Spleen (tissue), 7 donors: ENCODE data around the gene EML2.

Experiments used
- CTCF ChIP-seq, 11 experiments: fragments of 200-600 bp in 7 of 11; fragments of 450-650 bp in 4 of 11; sonication (generic) in 4 of 11; IDR thresholded peaks in 8 of 11; conservative IDR thresholded peaks in 3 of 11; 1 replicate in 7 of 11; 2 replicates in 4 of 11; pipeline versions ENCODE4 v1.4.0 to v1.8.0; 2016 to 2021; ENCODE audit warnings: antibody characterized with exemption in 11 of 11, inconsistent platforms in 4 of 11, mild to moderate bottlenecking in 1 of 11
- POLR2A ChIP-seq, 3 donors: fragments of 450-650 bp; IDR thresholded peaks; one replicate each; pipeline ENCODE4 v1.5.1; 2017; ENCODE audit warnings: antibody characterized with exemption in 3 of 3, mild to moderate bottlenecking in 1 of 3
- donor health status: DM: no; HTN: no; CAD: no; lungs with moderate emphysema.
- donor health status: DM: no; HTN: no; CAD: no.
- donor health status: DM: no; HTN: no; CAD: no.

- TF ChIP-seq POLR2A (IDR thresholded peaks at IDR 0.05) (no peak), CTCF (IDR thresholded peaks at IDR 0.05 in 8 of 11, conservative IDR thresholded peaks at IDR 0.05 in 3 of 11) (no peak)
These were observed 1.7 kb upstream of the EML2 start for GRCh38 chr19:45640849-45641273.
